Measurements from ENCODE around the gene CCDC148. TPM values are rescaled to one million over a fixed set of nuclear protein-coding genes. Genes with fewer than 3 reads are reported as not detected.
"Not testable (repeated sequence)": the region's sequence is repeated elsewhere in the genome, so short reads cannot be mapped to it uniquely, and the experiment has no call there.

The CCDC148 gene
- total RNA-seq, 1 donor from 2014 or later = 2.2 TPM

GRCh38 chr2:158357122-158357521 lies 99.4 kb downstream of the CCDC148 start:
- H3K36me3 Mint-ChIP-seq (ENCODE audit: low read depth, unreplicated experiment) = no peaks in the 10 kb centered on the region
- peaks cover 2% of the 10 kb centered on the region for H3K27me3 Mint-ChIP-seq (ENCODE audit: unreplicated experiment)
- H3K4me1 Mint-ChIP-seq (ENCODE audit: unreplicated experiment) = no peaks in the 10 kb centered on the region
- no peaks in the 10 kb centered on the region for H3K9me3 Mint-ChIP-seq (ENCODE audit: unreplicated experiment)
- no peak overlapping the region for H3K4me3 Mint-ChIP-seq (ENCODE audit: unreplicated experiment)
- H3K27ac Mint-ChIP-seq (ENCODE audit: unreplicated experiment) = no peak overlapping the region
- no peak for DNase-seq (ENCODE audit: low spot score)
- no peak for TF ChIP-seq CTCF (IDR thresholded peaks at IDR 0.05; ENCODE audit: unreplicated experiment)

GRCh38 chr2:158351466-158351816 lies 105.1 kb downstream of the CCDC148 start:
- H3K27me3 Mint-ChIP-seq (ENCODE audit: unreplicated experiment); H3K36me3 Mint-ChIP-seq (ENCODE audit: low read depth, unreplicated experiment); DNase-seq (ENCODE audit: low spot score); H3K27ac Mint-ChIP-seq (ENCODE audit: unreplicated experiment); H3K9me3 Mint-ChIP-seq (ENCODE audit: unreplicated experiment); H3K4me1 Mint-ChIP-seq (ENCODE audit: unreplicated experiment); H3K4me3 Mint-ChIP-seq (ENCODE audit: unreplicated experiment): not testable (repeated sequence)

- H3K9me3 Mint-ChIP-seq (ENCODE audit: unreplicated experiment); H3K36me3 Mint-ChIP-seq (ENCODE audit: low read depth, unreplicated experiment); H3K27ac Mint-ChIP-seq (ENCODE audit: unreplicated experiment); H3K4me3 Mint-ChIP-seq (ENCODE audit: unreplicated experiment); H3K27me3 Mint-ChIP-seq (ENCODE audit: unreplicated experiment); H3K4me1 Mint-ChIP-seq (ENCODE audit: unreplicated experiment); DNase-seq (ENCODE audit: low spot score): not testable (repeated sequence)
Measured at GRCh38 chr2:158350751-158351465, 105.6 kb downstream of the CCDC148 start.

- no peaks in the 10 kb centered on the region for H3K9me3 Mint-ChIP-seq (ENCODE audit: unreplicated experiment)
- H3K27me3 Mint-ChIP-seq (ENCODE audit: unreplicated experiment) = no peaks in the 10 kb centered on the region
- DNase-seq (ENCODE audit: low spot score) = no peak
- no peak for TF ChIP-seq CTCF (IDR thresholded peaks at IDR 0.05; ENCODE audit: unreplicated experiment)
- no peaks in the 10 kb centered on the region for H3K36me3 Mint-ChIP-seq (ENCODE audit: low read depth, unreplicated experiment)
- H3K4me3 Mint-ChIP-seq (ENCODE audit: unreplicated experiment) = no peak overlapping the region
- no peak overlapping the region for H3K27ac Mint-ChIP-seq (ENCODE audit: unreplicated experiment)
- H3K4me1 Mint-ChIP-seq (ENCODE audit: unreplicated experiment) = no peaks in the 10 kb centered on the region
Measured at GRCh38 chr2:158346032-158346431, 110.5 kb downstream of the CCDC148 start.

GRCh38 chr2:158339513-158339912 lies 117.0 kb downstream of the CCDC148 start:
- no peaks in the 10 kb centered on the region for H3K36me3 Mint-ChIP-seq (ENCODE audit: low read depth, unreplicated experiment)
- DNase-seq (ENCODE audit: low spot score) = no peak
- TF ChIP-seq CTCF (IDR thresholded peaks at IDR 0.05; ENCODE audit: unreplicated experiment) = no peak
- no peak overlapping the region for H3K27ac Mint-ChIP-seq (ENCODE audit: unreplicated experiment)
- H3K4me3 Mint-ChIP-seq (ENCODE audit: unreplicated experiment) = no peak overlapping the region
- H3K27me3 Mint-ChIP-seq (ENCODE audit: unreplicated experiment) = peaks cover 2% of the 10 kb centered on the region
- peaks cover 3% of the 10 kb centered on the region for H3K4me1 Mint-ChIP-seq (ENCODE audit: unreplicated experiment)
- H3K9me3 Mint-ChIP-seq (ENCODE audit: unreplicated experiment) = no peaks in the 10 kb centered on the region

- Mint-ChIP-seq H3K27me3 (ENCODE audit: unreplicated experiment) (peaks cover 2% of the 10 kb centered on the region), H3K4me1 (ENCODE audit: unreplicated experiment) (peaks cover 3% of the 10 kb centered on the region)
Measured at GRCh38 chr2:158337018-158337417, 119.5 kb downstream of the CCDC148 start.

GRCh38 chr2:158331799-158332198 lies 124.8 kb downstream of the CCDC148 start:
- H3K4me1 Mint-ChIP-seq (ENCODE audit: unreplicated experiment); DNase-seq (ENCODE audit: low spot score); H3K36me3 Mint-ChIP-seq (ENCODE audit: low read depth, unreplicated experiment); H3K27ac Mint-ChIP-seq (ENCODE audit: unreplicated experiment); H3K4me3 Mint-ChIP-seq (ENCODE audit: unreplicated experiment); H3K9me3 Mint-ChIP-seq (ENCODE audit: unreplicated experiment); H3K27me3 Mint-ChIP-seq (ENCODE audit: unreplicated experiment): not testable (repeated sequence)

More at GRCh38 chr2:158337018-158337417, 119.5 kb downstream of the CCDC148 start:
- TF ChIP-seq CTCF (IDR thresholded peaks at IDR 0.05; ENCODE audit: unreplicated experiment) = no peak
- H3K4me3 Mint-ChIP-seq (ENCODE audit: unreplicated experiment) = no peak overlapping the region
- DNase-seq (ENCODE audit: low spot score) = no peak
- H3K27ac Mint-ChIP-seq (ENCODE audit: unreplicated experiment) = no peak overlapping the region
- H3K36me3 Mint-ChIP-seq (ENCODE audit: low read depth, unreplicated experiment) = peaks cover 4% of the 10 kb centered on the region
- no peaks in the 10 kb centered on the region for H3K9me3 Mint-ChIP-seq (ENCODE audit: unreplicated experiment)

Data from endothelial cell (in vitro differentiated cells).